ENCODE measurements around the gene TMEM131.
A peak's percentile ranks its signal among the peaks of the same experiment; 100 is the strongest.
"Not testable (repeated sequence)": the region's sequence is repeated elsewhere in the genome, so short reads cannot be mapped to it uniquely, and the experiment has no call there.

TMEM131 gene

DNA sequence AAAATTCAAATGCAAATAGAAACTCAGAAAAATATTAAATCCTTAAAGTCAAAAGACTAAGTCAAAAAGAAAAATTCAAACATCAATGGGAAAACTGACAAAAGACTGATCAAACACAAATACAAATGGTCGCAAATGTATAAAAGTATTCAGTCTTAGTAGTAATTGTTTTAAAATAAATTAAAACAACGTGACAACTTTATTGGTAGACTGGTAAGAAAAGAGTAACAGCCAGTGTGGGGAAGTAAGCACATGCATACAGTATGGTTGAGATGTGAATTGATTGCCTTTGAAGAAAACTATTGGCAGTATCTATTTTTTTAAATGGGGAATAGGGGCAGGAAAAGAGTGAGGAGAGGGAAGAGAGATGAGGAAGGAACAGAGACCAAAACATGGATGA is 9.8 kb downstream of the TMEM131 start:
- no peak for DNase-seq

DNA sequence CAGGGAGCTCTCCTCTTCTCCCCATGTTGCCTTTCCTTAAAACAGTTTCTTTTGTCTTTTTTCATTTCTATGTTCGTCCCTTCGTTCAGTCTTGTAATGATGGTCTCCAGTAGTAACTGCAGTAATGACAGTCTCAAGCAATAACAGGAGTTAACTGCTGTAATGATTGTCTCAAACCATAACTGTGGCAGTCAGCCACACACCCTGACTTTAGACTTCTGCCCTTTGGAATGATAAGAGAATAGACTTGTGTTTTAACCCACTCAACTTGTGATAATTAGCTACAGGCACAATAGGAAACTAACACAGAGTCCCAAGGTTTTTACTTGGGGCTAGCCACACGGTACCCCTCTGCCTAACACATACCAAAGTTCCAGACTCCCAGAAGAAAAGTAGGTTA is 12.1 kb downstream of the TMEM131 start:
- no peak for DNase-seq

DNA sequence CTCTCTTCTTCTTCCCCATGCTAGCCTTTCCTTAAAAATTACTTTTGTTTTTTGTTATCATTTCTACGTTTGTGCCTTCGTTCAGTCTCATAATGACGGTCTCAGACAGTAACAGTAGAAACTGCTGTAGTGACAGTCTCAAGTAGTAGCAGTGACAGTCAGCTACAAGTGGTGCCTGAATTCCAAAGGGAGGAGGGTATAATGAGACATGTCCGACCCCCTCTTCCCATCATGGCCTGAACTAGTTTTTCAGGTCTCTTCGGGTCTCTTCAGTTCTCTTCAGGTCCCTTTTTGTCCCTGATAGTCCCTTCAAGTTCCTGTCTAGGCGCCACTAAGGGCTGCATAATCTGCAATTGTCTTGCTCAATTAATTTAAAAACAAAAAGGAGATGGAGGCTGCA is 12.6 kb downstream of the TMEM131 start:
- no peak for DNase-seq

DNA sequence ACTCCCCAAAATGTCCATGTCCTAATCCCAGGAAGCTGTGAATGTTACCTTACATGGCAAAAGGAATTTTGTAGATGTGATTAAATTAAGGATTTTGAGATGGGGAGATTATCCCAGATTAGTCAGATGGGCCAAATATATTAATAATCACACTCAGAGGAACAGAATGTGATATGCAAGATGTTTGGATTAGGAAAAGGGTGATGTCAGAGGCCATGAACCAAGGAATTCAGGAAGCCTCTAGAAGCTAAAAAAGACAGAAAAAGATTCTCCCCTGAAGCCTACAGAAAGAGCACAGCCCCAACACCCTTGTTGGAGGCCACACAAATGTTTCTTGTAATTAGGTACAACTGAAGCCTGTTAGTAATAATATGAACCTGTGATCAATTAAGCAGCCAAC is 13.1 kb downstream of the TMEM131 start:
- no peak for DNase-seq

DNA sequence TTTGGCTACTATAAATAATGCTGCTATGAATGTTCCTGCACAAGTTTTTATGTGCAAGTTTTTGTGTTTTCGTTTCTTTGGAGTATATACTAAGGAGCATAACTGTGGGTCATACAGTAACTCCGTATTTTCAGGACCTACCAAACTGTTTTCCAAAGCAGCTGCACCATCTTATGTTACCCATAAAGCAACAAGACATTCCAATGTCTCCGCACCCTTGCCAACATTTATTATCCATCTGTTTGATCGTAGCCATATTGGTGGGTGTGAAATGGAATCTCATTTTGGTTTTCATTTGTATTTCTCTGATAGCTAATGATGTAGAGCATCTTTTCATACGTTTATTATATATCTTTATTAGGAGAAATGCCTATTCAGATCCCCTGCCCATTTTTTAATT is 13.8 kb downstream of the TMEM131 start:
- no peak for DNase-seq

DNA sequence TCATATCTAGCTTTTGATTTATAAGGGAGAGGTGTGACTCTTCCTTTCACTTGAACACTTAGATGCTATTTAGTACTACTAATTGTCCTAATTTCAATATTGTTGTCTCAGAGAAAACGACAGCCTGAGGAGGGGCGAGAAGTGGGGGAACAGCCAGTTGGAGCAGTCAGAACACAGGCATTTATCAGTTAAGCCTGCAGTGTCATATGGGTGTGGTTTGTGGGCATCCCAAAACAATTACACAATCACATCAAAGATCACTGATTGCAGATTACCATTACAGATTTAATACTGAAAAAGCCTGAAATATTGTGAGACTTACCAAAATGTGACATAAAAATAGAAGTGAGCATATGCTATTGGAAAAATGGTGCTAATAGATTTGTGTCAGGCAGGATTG is 15.8 kb downstream of the TMEM131 start:
- DNase-seq: no peak

DNA sequence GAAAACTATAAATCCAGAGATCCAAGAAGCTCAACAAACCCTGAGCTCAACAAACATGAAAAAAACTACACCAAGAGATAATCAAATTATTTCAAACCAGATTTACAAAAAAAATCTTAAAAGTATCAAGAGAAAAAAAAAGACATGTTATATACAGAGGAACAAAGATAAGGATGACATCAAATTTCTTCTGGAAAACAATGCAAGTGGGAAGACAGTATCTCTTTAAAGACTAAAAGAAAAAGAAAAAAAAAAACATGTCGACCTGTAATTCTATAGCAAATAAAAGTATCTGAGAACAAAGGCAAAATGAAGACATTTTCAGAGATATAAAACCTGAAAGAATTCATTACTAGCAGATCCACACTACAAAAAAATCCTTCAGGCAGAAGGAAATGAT is 21.3 kb downstream of the TMEM131 start:
- DNase-seq: no peak

DNA sequence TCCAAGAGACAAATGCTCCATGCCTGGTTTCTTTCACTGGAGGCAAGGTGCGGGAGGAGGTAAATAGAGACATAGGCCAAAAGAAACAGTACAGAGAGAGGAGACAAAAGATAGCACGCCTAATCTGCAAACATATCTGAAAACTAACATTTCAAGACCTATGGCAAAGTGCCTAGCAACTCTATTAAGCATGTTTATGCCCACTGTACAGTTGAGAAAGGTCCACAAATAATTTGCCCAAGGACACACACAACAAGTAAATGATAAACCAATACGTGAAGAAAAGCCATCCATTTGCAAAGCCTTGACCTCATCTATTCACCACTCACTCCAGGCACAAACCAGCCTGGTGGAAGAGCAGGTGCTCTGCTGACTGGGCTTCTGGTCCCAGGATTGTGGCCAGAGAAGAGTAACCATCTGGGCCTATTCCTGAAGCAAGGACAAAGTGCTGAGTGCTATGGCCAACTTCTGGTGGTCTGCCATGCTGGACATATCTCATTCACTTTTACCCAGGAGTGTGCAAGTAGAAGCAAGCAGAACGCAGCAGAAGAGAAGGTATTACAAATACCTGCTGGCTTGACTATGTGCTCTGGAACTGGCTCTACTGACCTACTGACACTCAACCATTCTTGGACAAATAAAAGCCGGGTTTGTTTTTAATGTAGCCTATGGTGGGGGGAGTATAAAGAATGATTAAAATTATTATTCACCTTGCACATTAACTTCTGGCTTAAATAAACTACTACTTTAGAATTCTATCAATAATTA is 25.3 kb downstream of the TMEM131 start:
- no peak for DNase-seq

DNA sequence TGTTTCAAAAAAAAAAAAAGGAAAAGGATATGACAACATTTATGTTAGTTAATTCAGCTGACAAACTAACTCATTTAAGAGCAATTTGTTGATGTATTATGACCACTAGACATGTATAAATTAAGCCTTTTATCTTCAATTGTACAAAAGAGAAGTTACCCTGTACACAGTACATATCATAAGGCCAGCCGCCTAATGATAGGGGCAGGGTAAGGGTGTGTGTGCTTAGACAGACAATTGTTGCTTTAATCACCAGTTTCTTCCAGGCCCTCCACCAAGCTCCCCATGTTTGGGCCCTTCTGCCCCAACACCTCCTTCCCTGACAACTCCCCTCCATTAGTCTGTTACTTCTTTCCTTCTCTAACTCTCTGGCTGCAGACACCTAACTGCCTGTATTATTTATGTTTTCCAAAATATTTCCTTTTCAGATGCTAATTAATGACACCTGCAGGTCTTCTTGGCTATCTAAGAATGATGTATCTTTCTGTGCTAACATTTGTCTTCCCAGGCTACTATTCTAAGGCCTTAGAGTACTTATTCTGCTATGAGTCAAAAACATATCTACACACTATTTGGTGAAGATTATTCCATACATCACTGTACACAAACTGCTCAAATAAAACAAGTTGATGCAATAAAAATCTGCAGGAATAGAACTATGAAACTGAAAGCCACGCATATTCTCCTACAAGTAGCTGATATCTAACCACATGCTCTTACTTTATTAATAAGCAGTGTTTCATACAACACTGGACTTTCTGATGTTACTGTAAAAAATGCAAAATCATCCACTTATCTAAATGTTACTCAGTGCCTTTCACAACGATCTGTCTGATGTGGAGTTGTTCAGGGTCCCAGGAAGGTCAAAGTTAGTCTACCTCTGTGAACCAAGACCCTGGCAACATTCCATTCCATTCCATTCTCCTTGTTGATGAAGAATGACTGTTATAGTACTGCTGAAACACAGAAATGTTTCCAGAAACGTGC is 26.4 kb downstream of the TMEM131 start:
- no peak for DNase-seq

DNA sequence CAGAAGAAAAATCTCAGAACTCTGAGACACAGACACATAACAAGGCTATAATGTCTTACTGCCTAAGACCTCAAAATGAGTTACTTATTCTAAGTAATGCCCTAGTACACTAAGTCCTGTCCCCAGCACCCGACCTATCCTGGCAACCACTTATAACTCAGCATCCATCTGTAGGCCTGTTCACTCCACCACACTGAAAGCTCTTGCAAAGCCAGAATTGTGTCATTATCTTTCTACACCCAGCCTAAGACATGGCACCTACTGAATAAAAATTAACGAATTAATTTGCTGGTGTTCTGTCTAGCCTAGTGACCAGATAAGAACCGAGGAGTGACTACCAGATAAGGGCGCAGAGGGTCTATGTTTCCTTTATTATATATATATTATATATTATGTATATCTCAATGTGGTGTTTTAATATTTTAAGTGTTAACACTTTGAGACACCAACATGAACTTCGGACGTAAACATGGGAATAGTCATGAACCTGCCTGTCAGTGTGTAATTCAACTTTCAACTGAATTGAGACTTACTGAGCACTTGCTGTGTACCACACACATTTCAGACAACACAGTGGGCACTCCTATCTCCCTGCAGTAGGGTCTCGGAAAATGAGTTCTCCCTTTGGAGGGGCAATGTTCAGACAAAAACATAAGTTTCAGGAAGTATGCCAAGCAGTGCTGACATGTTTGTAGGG is 27.7 kb downstream of the TMEM131 start:
- no peak for DNase-seq

DNA sequence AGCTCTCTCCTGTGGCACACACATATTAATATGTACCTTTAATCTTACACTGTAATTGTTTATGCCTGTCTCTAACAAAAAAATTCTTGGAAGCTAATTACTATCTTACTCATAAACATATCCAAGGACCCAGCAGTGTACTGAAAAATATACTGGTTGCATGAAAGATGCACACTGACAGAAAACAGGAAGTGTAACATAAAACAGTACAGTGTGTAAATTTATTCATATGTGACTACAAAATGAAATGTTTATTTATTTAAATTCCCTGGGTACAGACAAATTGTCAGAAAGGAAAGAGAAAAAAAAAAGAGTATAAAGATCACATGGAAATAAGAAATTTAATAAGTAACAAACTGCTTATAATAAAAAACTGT is 28.5 kb downstream of the TMEM131 start:
- DNase-seq: no peak

DNA sequence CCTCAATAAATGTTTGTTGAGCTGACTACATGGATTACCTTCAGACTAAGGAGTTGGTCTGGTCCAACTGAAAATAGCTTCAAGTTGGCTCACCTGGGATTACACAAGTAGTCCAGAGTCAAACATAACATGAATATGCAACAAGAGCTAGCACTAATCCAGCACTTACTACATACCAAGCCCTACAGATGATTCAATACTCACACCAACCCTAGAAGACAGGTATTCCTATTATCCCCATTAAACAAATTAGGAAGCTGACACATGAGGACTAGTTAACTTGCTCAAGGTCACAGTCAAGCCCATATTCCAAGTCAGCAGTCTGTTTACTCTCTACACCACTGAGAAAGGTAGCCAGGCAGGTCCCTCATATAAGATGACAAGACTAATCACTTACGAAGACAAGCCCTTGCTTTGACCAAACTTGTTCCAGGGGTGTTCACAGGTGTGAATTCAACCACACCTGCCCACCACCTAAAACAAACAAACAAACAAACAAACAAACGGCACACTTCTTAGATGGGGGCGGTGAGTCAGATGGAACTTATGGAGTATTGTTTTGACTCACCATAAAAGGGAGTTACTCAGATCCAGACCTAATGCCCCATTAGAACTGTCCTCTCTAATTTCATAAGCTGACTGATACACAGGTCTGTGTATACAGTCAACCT is 29.1 kb downstream of the TMEM131 start:
- no peak for DNase-seq

DNA sequence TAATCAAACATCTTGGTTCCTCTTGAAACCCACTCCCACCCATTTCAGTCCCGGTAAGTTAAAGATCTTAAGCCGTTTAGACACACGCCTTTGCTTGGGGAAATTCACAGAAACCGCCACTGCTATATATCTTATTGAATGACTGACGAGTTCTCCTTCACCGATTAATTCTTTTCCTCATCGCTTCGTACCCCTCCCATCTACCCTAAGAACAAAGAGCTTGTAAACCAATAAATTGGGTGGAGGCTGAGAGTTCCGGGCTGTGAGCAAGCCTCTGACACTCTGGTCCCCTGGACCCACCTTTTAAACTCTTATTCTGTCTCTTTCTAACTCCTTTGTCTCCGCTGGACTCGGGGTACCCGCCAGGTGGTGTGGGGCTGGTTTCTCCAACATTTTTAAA is 30.6 kb downstream of the TMEM131 start:
- no peak for DNase-seq

DNA sequence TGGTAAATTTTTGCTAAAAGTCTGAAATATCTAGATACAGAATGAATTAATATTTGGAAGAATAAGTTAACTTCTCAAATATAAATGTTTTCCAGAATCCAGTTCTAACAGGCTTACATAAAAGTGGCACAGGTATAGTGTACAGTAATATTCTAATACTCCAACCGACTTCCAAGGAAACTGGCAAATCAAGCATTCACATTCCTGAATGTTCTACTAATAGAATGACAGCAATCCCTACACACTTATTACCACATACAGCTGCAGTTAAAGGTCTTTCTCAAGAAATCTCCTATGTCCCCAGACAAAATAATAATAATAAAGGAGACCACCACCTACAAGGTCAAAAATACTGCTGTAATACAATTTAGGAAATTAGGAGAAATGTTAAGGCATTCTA is 31.9 kb downstream of the TMEM131 start:
- DNase-seq: no peak

DNA sequence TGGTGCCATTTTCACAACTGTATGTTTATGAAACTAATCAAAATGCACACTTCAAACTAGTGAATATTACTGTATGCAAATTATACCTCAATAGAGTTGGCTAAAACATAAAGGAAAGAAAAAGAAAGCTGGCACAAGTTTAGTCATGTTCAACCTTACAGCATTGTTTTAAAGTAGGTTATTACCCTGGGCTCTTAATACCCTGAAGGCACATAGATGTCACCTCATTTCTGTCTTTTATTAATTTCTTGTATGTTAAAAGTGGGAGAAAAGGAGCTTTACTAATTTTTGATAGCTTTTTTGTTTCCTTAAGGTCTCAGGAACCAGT is 32.7 kb downstream of the TMEM131 start:
- DNase-seq: no peak

DNA sequence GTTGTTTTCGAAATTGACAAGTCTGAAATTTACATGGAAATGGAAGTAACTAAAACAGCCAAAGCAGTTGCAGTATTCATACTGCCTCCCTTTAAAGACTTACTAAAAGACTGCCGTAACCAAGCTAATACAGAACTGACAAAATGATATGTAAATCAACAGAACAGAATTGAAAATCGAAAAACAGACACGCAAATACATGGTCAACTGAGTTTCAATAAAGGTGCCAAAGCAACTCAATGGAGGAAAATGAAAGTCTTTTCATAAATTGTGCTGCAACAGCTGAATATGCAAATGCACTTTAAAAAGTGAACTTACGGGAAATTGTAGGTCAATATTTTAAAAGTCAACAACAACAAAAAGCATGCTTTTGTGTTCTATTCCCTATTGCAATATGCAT is 34.2 kb downstream of the TMEM131 start:
- DNase-seq: no peak

DNA sequence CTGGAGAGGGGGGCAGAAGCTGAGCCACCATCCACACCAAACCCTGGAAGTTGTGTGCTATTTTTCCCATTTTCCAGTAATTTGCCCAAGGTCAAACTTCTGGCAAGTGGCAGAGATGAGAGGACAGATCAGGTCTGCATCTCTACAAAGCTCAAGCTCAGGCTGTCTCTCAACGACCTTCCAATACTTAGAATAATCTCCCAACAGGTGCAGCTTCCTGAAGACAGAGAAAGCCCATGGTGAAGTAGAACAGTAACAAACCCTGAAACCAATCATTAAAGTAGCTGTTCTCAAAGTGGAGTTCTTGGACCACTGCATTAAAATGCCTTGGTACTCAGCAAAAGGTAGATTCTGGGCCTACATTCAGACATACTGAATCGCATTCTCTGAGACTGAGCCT is 37.6 kb downstream of the TMEM131 start:
- no peak for DNase-seq

DNA sequence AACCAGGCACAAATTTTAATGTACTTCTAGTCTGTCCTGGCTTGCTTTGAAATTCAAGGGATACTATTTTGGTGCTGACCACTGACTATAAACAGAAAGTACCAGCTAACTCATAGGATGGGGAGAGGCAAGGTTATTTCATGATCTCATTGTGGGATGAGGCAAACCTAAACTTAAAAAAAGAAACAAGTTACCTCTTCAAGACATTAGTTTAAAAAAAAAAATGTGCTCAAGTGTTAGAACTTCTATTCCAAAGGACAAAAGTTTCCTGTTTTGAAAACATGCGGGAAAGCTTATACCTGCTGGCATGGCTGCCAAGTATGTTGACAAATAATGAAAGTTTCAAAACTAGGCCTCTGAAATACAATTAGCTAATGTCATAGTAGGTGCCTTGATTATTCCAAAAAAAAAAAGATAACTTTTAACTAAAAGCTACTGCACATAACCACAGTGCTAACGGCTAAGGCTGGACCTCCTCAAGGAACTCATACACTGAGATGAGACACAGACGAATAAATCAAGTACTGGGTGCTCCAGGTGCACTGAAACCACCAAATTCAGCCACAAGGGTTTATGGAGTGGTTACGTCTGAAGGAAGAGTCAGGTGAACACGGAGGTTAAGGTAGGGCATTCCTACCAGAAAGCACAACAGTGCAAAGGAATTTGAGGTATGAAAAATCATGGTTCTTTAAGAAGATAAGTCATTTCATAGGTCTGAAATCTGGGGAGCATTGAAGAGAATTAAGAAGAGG is 38.1 kb downstream of the TMEM131 start:
- no peak for DNase-seq

DNA sequence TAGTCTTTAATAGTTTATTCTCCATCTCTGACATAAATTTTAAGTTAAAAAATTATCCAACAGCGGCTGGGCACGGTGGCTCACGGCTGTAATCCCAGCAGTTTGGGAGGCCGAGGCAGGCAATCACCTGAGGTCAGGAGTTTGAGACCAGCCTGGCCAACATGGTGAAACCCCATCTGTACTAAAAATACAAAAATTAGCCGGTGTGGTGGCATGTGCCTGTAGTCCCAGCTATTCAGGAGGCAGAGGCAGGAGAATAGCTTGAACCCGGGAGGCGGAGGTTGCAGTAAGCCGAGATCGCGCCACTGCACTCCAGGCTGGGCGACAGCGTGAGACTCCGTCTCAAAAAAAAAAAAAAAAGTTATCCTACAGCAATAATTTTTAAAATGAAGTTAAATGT is 39.0 kb downstream of the TMEM131 start:
- DNase-seq: not testable (repeated sequence)

DNA sequence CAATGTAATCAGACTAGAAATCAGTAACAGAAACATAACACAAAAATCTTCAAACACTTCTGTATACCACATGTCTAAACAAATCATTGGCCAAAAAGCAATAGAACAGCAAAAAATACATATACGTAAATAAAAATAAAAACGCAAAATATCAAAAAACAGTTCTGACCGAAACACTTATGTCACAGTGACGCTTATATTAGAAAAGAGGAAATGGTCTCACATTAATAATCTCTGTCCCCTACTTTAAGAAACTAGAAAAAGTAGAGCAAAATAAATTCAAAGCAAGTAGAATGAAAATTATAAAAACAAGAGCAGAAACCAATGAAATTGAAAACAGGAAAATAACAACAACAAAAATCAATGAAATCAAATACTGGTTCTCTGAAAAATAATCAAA is 41.9 kb downstream of the TMEM131 start:
- DNase-seq: no peak

DNA sequence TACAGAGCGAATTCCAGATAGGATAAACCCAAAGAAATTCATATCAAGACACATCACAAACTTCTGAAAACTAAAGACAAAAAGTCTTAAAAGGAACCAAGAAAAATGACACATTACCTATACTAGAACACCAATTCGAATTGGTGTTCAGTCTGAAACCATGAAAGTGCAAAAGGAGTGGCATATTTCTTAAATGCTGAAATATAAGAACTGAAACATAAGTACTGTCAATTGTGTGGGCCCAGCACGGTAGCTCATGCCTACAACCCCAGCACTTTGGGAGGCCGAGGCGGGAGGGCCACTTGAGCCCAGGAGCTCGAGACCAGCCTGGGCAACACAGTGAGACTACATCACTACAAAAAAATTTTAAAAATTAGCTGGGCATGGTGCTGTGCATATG is 43.4 kb downstream of the TMEM131 start:
- DNase-seq: no peak

DNA sequence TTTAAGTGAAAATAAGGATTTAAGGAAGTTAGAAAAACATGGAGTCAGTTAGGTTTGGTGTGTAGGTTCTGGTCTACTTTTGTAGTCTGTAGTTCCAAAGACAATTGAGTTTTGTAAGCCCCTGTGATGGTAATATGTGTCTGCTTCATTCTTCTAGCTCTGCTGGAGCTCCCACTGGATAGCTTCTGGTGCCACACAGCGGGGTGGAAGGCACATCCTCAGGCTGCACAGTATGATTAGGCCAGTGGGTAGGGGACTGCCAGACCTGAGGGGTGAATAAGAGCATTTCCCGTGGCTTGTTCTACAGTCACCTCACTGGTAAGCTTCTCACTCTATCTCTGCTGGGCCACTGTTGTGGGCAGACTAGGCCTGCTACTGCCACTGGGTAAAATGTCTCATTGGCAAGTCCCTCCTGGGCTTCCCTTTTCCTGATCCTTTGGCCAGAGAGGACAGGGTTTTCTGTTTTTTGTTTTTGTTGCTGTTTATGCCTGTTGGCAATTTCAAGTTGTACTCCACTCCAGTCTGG is 44.5 kb downstream of the TMEM131 start:
- peak; percentile 29 to 38 for DNase-seq

Measured in inflammatory macrophage (primary cell).